Measurements from ENCODE around the gene STOML1. TPM values are rescaled to one million over a fixed set of nuclear protein-coding genes. Genes with fewer than 3 reads are reported as not detected.
A peak's percentile ranks its signal among the peaks of the same experiment; 100 is the strongest.

Gene STOML1
- 1 to 10 TPM; 4.6 to 5.3 TPM for total RNA-seq
- polyA plus RNA-seq (2013, experiment 1 of 2), result 6.8 TPM
- polyA plus RNA-seq (2013, experiment 2 of 2), result 8.8 TPM
- total RNA-seq, result 5.2 to 17.8 (median 11.5) reads per million in 172 experiments

- Mint-ChIP-seq H3K4me1 (ENCODE audit: low read depth) (peaks cover 51% of the 10 kb centered on the region), H3K27me3 (no peaks in the 10 kb centered on the region), H3K36me3 (ENCODE audit: low read depth) (peaks cover 22% of the 10 kb centered on the region), H3K9me3 (no peaks in the 10 kb centered on the region), H3K27ac (peak within 1 kb of the TSS; percentile 85), H3K4me3 (peak within 1 kb of the TSS; percentile 82)
- TF ChIP-seq, protein P1, sequence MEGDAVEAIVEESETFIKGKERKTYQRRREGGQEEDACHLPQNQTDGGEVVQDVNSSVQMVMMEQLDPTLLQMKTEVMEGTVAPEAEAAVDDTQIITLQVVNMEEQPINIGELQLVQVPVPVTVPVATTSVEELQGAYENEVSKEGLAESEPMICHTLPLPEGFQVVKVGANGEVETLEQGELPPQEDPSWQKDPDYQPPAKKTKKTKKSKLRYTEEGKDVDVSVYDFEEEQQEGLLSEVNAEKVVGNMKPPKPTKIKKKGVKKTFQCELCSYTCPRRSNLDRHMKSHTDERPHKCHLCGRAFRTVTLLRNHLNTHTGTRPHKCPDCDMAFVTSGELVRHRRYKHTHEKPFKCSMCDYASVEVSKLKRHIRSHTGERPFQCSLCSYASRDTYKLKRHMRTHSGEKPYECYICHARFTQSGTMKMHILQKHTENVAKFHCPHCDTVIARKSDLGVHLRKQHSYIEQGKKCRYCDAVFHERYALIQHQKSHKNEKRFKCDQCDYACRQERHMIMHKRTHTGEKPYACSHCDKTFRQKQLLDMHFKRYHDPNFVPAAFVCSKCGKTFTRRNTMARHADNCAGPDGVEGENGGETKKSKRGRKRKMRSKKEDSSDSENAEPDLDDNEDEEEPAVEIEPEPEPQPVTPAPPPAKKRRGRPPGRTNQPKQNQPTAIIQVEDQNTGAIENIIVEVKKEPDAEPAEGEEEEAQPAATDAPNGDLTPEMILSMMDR (IDR thresholded peaks at IDR 0.05), result peak; percentile 83
- H3K4me3 ChIP-seq (ENCODE audit: low read length), result peak within 1 kb of the TSS; percentile 71
- peaks cover 48% of the 10 kb centered on the region for H3K4me1 ChIP-seq (ENCODE audit: insufficient read depth, low read length)
- ATAC-seq (ENCODE audit: poor library complexity) (peak; percentile 74), DNase-seq (peak; percentile 85 to 98 (median 94))
- CTCF ChIA-PET, result interaction anchor here (2.9 kb wide), 1 partner anchor 19 kb away, joined by 10 read pairs; no protein-coding TSS in a partner anchor
- intact Hi-C loops (cut with DNase I, micrococcal nuclease), result loop anchor here (2.0 to 10.0 kb wide), 11 partner anchors 55 to 1633 kb away; partner anchors contain the start of genes ARID3B (in 1 of the 2), C15orf39 (in 1 of the 2), CLK3 (in 1 of the 2) and COX5A (in 1 of the 2)
- peaks cover 2% of the 10 kb centered on the region for H3K36me3 ChIP-seq (ENCODE audit: insufficient read depth, low read length)
- H3K9me3 ChIP-seq (ENCODE audit: control insufficient read depth in 1 of 2, insufficient read depth in 1 of 2, low read length in 2 of 2), result no peaks in the 10 kb centered on the region
- no peaks in the 10 kb centered on the region for H3K27me3 ChIP-seq (ENCODE audit: control insufficient read depth in 1 of 2, insufficient read depth in 2 of 2, low read length in 2 of 2)
- POLR2A ChIA-PET, result interaction anchor here (1.0 to 1.3 kb wide), 2 partner anchors 12 to 13 kb away, joined by 3 to 4 read pairs; no protein-coding TSS in a partner anchor
- H3K27ac ChIP-seq (ENCODE audit: low read depth in 1 of 2, low read length in 2 of 2), result peak within 1 kb of the TSS in 1 of 2 donors; percentile 47
Measured at GRCh38 chr15:73991726-73992593, at the start of gene STOML1. Gene STOML1 (minus strand): TSS chr15:73992295. CDS start chr15:73992223, 72 bp downstream.

GRCh38 chr15:74041311-74041756 lies 49.2 kb upstream of the STOML1 start:
- H3K27me3 ChIP-seq (ENCODE audit: control insufficient read depth in 1 of 2, insufficient read depth in 2 of 2, low read length in 2 of 2), result no peaks in the 10 kb centered on the region
- H3K36me3 ChIP-seq (ENCODE audit: insufficient read depth, low read length), result peaks cover 34% of the 10 kb centered on the region
- ATAC-seq (ENCODE audit: poor library complexity) (no peak), DNase-seq (no peak)
- Mint-ChIP-seq H3K27me3 (no peaks in the 10 kb centered on the region), H3K4me3 (no peak overlapping the region), H3K4me1 (ENCODE audit: low read depth) (no peaks in the 10 kb centered on the region), H3K36me3 (ENCODE audit: low read depth) (peaks cover 38% of the 10 kb centered on the region), H3K27ac (no peak overlapping the region), H3K9me3 (no peaks in the 10 kb centered on the region)
- no peak overlapping the region for H3K4me3 ChIP-seq (ENCODE audit: low read length)
- no peaks in the 10 kb centered on the region for H3K4me1 ChIP-seq (ENCODE audit: insufficient read depth, low read length)
- POLR2A ChIA-PET, result no interaction called here
- TF ChIP-seq, protein P1 (IDR thresholded peaks at IDR 0.05), result no peak
- no peak overlapping the region for H3K27ac ChIP-seq (ENCODE audit: low read depth in 1 of 2, low read length in 2 of 2)
- intact Hi-C loops (cut with DNase I, micrococcal nuclease), result no loop called here
- CTCF ChIA-PET, result no interaction called here
- no peaks in the 10 kb centered on the region for H3K9me3 ChIP-seq (ENCODE audit: control insufficient read depth in 1 of 2, insufficient read depth in 1 of 2, low read length in 2 of 2)

DNA sequence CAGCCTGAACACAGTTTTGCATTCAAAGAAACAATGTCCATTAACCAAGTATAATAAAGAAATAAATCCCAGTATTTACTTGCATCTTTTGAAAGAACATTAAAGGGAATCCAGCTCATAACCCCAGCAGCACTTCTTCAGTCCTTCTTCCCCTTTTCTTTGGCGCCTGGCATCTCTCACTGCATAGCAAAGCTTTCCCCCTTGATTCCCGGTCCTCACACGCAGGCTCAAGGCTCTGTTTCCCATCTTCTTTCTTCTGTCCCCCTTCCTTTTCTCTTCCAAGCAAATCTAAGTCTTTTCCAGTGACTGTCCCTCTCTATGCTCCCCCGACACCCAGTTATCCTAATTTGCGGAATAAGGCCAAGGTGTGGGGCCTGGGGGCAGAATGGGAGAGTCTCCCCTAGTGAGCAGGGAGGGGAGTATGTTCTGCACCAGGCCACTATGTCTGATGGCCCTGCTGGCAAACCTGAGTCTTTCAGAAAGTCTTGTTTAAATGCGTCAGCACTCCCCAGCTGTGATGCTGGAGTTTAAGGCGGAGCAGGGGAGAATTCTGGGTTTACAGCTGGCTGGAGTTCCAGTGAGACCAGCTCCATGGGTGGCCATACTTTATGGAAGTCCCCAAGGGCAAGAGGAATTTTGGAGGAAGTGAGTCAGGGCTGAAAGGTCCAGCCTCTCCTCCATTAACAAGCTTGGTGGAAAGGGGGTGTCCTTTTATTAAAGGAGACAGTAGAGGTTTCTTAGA lies 48.2 kb upstream of the STOML1 start:
- POLR2A ChIA-PET, result interaction anchor here (0.9 kb wide), 1 partner anchor 33 kb away, joined by 3 read pairs; no protein-coding TSS in a partner anchor
- peak overlapping the region; percentile 16 for H3K27ac Mint-ChIP-seq

More for the DNA sequence above, 48.2 kb upstream of the STOML1 start:
- Mint-ChIP-seq H3K4me1 (ENCODE audit: low read depth) (no peaks in the 10 kb centered on the region), H3K27me3 (no peaks in the 10 kb centered on the region), H3K9me3 (no peaks in the 10 kb centered on the region), H3K36me3 (ENCODE audit: low read depth) (peaks cover 40% of the 10 kb centered on the region), H3K4me3 (no peak overlapping the region)
- no peak for ATAC-seq (ENCODE audit: poor library complexity)
- intact Hi-C loops (cut with DNase I, micrococcal nuclease), result no loop called here
- H3K9me3 ChIP-seq (ENCODE audit: control insufficient read depth in 1 of 2, insufficient read depth in 1 of 2, low read length in 2 of 2), result no peaks in the 10 kb centered on the region
- no peak overlapping the region for H3K27ac ChIP-seq (ENCODE audit: low read depth in 1 of 2, low read length in 2 of 2)
- no peak for DNase-seq
- CTCF ChIA-PET, result no interaction called here
- no peaks in the 10 kb centered on the region for H3K27me3 ChIP-seq (ENCODE audit: control insufficient read depth in 1 of 2, insufficient read depth in 2 of 2, low read length in 2 of 2)
- H3K4me3 ChIP-seq (ENCODE audit: low read length), result no peak overlapping the region
- H3K36me3 ChIP-seq (ENCODE audit: insufficient read depth, low read length), result peaks cover 41% of the 10 kb centered on the region
- TF ChIP-seq, protein P1 (IDR thresholded peaks at IDR 0.05), result no peak
- no peaks in the 10 kb centered on the region for H3K4me1 ChIP-seq (ENCODE audit: insufficient read depth, low read length)

Data from CD4-positive, alpha-beta T cell (primary cell).